DOHH2 (cell line): Measurements from ENCODE around the gene GABBR1.

Source experiments
- H3F3A ChIP-seq: fragments of 200-600 bp; sonication (generic), shearing (Covaris generic); 2 replicates; pipeline ENCODE4 v1.6.0; 2016; ENCODE audit warnings: antibody characterized with exemption, mild to moderate bottlenecking; ENCODE audit not compliant: control insufficient read depth, insufficient read depth
- H3K27ac ChIP-seq: fragments of 200-600 bp; sonication (generic); 2 replicates; pipeline ENCODE4 v1.5.1; 2014; ENCODE audit warnings: low read depth, mild to moderate bottlenecking, low read length, moderate library complexity
- H3K27me3 ChIP-seq: fragments of 200-600 bp; sonication (generic); 2 replicates; pipeline ENCODE4 v1.6.1; 2014; ENCODE audit warnings: mild to moderate bottlenecking, low read length, mixed read lengths; ENCODE audit not compliant: control insufficient read depth
- H3K36me3 ChIP-seq: fragments of 200-600 bp; sonication (generic); 2 replicates; pipeline ENCODE4 v1.6.1; 2014; ENCODE audit warnings: mild to moderate bottlenecking, low read length, moderate library complexity, mixed read lengths; ENCODE audit not compliant: control insufficient read depth
- H3K4me1 ChIP-seq: fragments of 200-600 bp; sonication (generic); 2 replicates; pipeline ENCODE4 v1.6.1; 2014; ENCODE audit warnings: mild to moderate bottlenecking, low read length, mixed read lengths; ENCODE audit not compliant: control insufficient read depth
- H3K4me2 ChIP-seq: fragments of 200-600 bp; sonication (generic); 2 replicates; pipeline ENCODE4 v1.6.0; 2014; ENCODE audit warnings: mild to moderate bottlenecking, low read length, moderate library complexity
- H3K4me3 ChIP-seq: fragments of 200-600 bp; sonication (generic); 2 replicates; pipeline ENCODE4 v1.5.1; 2014; ENCODE audit warnings: mild to moderate bottlenecking, low read length, mixed read lengths
- H3K79me2 ChIP-seq: fragments of 200-600 bp; sonication (generic); 2 replicates; pipeline ENCODE4 v1.6.1; 2014; ENCODE audit warnings: mild to moderate bottlenecking, low read length, mixed read lengths; ENCODE audit not compliant: control insufficient read depth
- H3K9me2 ChIP-seq: fragments of 200-600 bp; sonication (generic); replicated peaks from 2 replicates; pipeline ENCODE4 v1.6.1; 2014; ENCODE audit warnings: mild to moderate bottlenecking, low read length, mixed read lengths; ENCODE audit not compliant: control insufficient read depth
- H3K9me3 ChIP-seq: fragments of 200-600 bp; sonication (generic); 2 replicates; pipeline ENCODE4 v1.6.1; 2014; ENCODE audit warnings: antibody characterized with exemption, low read length, mixed read lengths; ENCODE audit not compliant: control insufficient read depth, insufficient read depth
- H4K20me1 ChIP-seq: fragments of 200-600 bp; sonication (generic); 2 replicates; pipeline ENCODE4 v1.6.0; 2014; ENCODE audit warnings: low read depth, mild to moderate bottlenecking, antibody characterized with exemption, low read length, moderate library complexity; ENCODE audit not compliant: control insufficient read depth, insufficient read depth
- EZH2phosphoT487 ChIP-seq: fragments of 200-600 bp; sonication (generic); IDR thresholded peaks from 2 replicates; pipeline ENCODE4 v1.6.1; 2017; ENCODE audit warnings: borderline replicate concordance, mild to moderate bottlenecking, antibody characterized with exemption, low read length, moderate library complexity, mixed read lengths
- TF ChIP-seq, protein P1 (sequence below): fragments of 200-600 bp; sonication (generic); IDR thresholded peaks from one replicate; pipeline ENCODE4 v1.5.1; 2014; ENCODE audit warnings: antibody characterized with exemption, mild to moderate bottlenecking, low read depth, low read length; ENCODE audit not compliant: poor library complexity, severe bottlenecking

GABBR1 gene

DNA sequence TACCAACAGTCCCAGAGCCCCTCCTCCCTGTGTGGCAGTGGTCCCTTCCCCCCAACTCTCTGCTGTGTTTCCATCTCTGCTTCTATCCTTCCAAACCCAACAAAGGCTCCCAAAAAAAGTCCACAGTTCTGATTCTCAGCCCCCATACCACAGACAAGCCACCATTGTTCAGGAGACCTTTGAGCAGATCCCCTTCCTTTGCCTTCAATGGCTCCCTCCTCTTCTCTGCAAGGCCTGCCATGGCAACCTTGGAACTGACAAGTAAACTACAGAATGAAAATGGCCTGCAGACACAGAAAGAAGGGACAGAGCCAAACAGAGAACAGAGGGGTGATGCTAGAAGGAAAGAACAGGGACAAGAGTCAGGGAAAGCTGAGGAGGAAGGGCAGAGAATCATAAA is 24.9 kb downstream of the GABBR1 start:
- Histone ChIP-seq H3K4me2 (no peak overlapping the region), H3K27me3 (no peaks in the 10 kb centered on the region), H3K27ac (no peak overlapping the region), H3K36me3 (peaks cover 8% of the 10 kb centered on the region; the same call in 1 of the 2 replicates), H3K4me1 (no peaks in the 10 kb centered on the region), H4K20me1 (no peaks in the 10 kb centered on the region), H3F3A (no peaks in the 10 kb centered on the region), H3K79me2 (no peaks in the 10 kb centered on the region), H3K4me3 (no peak overlapping the region), H3K9me3 (no peaks in the 10 kb centered on the region), H3K9me2 (no peaks in the 10 kb centered on the region)
- no peak for TF ChIP-seq EZH2phosphoT487
- TF ChIP-seq, protein P1, sequence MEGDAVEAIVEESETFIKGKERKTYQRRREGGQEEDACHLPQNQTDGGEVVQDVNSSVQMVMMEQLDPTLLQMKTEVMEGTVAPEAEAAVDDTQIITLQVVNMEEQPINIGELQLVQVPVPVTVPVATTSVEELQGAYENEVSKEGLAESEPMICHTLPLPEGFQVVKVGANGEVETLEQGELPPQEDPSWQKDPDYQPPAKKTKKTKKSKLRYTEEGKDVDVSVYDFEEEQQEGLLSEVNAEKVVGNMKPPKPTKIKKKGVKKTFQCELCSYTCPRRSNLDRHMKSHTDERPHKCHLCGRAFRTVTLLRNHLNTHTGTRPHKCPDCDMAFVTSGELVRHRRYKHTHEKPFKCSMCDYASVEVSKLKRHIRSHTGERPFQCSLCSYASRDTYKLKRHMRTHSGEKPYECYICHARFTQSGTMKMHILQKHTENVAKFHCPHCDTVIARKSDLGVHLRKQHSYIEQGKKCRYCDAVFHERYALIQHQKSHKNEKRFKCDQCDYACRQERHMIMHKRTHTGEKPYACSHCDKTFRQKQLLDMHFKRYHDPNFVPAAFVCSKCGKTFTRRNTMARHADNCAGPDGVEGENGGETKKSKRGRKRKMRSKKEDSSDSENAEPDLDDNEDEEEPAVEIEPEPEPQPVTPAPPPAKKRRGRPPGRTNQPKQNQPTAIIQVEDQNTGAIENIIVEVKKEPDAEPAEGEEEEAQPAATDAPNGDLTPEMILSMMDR = no peak

DNA sequence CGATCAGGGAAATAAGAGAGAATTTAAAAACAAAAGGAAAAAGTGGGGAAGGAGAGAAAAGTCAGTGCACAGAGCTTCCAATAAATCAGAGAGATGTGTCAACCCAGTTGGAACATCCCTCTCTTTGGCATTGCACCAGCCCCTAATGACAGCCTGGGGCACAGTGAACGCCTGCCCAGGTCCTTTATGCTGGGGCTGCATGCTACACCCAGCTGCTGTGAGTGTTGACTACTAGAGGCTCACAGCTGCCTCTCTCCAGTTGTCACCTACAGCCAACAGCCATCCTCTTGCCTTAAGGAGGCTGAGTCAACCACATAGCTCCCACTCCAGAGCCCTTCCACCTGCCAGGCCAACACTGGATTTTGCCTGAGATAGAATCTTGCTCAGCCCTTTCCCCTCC is 29.1 kb downstream of the GABBR1 start:
- H3K4me2 ChIP-seq = no peak overlapping the region
- H4K20me1 ChIP-seq = no peaks in the 10 kb centered on the region; the same call in 1 of the 2 replicates
- no peaks in the 10 kb centered on the region for H3K4me1 ChIP-seq
- no peaks in the 10 kb centered on the region for H3K27me3 ChIP-seq
- TF ChIP-seq EZH2phosphoT487 = no peak
- TF ChIP-seq, protein P1 = no peak
- no peaks in the 10 kb centered on the region for H3K9me2 ChIP-seq
- H3K79me2 ChIP-seq = no peaks in the 10 kb centered on the region
- no peak overlapping the region for H3K4me3 ChIP-seq
- no peaks in the 10 kb centered on the region for H3K9me3 ChIP-seq
- H3F3A ChIP-seq = no peaks in the 10 kb centered on the region
- no peak overlapping the region for H3K27ac ChIP-seq
- H3K36me3 ChIP-seq = no peaks in the 10 kb centered on the region

DNA sequence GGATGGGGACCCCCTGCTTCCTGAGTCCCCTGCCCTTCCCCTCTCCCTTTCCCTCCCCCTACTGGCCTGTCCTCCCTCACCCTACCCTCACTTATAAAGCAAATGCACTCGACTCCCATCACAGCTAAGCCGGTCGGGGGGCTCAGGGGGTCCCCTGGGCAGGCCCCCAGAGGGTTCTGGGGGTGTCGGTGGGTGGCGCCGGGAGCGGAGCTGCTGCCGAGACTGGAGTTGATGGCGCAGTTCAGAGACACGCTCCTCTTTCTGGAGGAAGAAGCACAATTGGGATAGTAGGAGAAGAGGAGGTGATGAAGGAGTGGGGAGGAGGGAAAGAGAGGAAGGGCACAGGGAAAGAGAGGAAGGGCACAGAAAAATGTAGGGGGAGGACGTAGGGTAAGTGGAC is 29.5 kb downstream of the GABBR1 start:
- no peak for TF ChIP-seq EZH2phosphoT487
- TF ChIP-seq, protein P1 = no peak
- H3K9me2 ChIP-seq = no peaks in the 10 kb centered on the region
- H3K4me3 ChIP-seq = no peak overlapping the region
- no peaks in the 10 kb centered on the region for H3K4me1 ChIP-seq
- no peaks in the 10 kb centered on the region for H3K27me3 ChIP-seq
- no peaks in the 10 kb centered on the region for H3F3A ChIP-seq
- no peak overlapping the region for H3K27ac ChIP-seq
- no peaks in the 10 kb centered on the region for H3K9me3 ChIP-seq
- H3K36me3 ChIP-seq = no peaks in the 10 kb centered on the region
- H4K20me1 ChIP-seq = no peaks in the 10 kb centered on the region; the same call in 1 of the 2 replicates
- no peak overlapping the region for H3K4me2 ChIP-seq
- no peaks in the 10 kb centered on the region for H3K79me2 ChIP-seq
